Kidney glomerular epithelial cell (primary cell): Measurements from ENCODE around the gene ZBTB3.
"Not testable (repeated sequence)": the region's sequence is repeated elsewhere in the genome, so short reads cannot be mapped to it uniquely, and the experiment has no call there.

Experiments
- DNase-seq: peaks from one replicate; lab custom pipeline; 2025; lab: John Stamatoyannopoulos, UW

ZBTB3 gene

GRCh38 chr11:62757846-62758788 lies 4.2 kb upstream of the ZBTB3 start:
- no peak for DNase-seq

GRCh38 chr11:62755086-62755615 lies 1.2 kb upstream of the ZBTB3 start:
- DNase-seq, result no peak

DNA sequence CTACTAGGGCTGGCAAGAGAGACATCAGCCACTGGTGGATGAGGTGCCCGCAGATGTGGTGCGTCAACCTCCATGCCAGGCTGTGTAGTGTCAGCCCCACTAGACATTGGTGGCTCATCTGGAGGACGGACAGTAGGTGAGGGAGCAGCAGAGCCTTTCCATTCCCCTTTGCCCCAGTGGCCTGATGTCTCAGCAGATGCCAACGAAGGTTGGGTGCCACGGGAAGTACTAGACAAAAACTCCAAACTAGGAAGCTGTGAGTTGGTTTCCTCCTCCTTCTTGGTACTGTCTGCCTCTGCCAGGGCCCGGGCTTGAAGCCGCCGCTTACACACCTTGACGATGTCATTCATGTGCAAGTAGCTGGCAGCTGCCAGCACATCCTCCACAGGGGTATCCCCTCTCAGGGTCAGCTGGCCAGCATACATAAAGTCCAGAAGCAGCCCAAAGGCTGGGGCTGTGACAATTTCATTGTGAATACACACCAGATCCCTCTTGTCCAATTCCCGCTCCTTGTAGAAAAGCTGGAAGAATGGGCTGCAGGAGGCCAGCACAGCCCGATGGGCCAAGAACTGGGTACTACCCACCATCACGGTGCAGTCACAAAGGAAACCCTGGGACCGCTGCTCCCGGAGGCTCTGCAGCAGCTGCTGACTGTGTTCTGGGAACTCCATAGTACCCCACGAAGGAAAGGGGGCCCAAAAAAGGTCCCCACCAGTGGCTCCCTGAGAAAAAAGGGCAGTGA lies 795 bp downstream of the ZBTB3 start:
- DNase-seq, result no peak

DNA sequence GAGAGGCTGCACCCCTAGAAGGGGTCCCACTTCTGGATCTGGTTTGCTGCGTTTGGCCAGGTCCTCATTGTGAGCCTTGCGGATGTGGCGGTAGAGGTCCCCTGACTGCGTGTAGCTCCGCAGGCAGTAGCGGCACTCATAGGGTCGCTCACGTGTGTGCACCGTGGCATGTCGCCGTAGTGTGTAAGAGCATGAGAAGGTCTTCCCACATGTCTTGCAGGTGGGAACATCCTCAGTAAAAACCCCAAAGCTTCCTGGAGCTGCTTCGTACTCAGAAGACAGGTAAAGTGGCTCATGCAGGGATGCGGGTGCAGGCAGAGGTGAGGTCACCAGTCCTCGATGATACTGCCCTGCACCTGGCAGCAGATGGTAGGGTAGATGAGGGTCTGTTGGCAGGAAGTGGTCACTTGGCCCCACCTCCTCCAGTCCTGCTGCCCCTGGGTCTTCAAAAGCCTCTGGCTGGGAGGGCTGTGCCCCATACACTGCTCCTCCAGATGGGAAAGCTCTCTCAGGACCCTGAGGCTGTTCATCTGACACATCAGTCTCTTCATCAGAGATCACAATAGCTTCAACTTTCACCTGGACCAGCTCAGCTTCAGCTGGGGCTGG lies 1.7 kb downstream of the ZBTB3 start:
- DNase-seq, result no peak

DNA sequence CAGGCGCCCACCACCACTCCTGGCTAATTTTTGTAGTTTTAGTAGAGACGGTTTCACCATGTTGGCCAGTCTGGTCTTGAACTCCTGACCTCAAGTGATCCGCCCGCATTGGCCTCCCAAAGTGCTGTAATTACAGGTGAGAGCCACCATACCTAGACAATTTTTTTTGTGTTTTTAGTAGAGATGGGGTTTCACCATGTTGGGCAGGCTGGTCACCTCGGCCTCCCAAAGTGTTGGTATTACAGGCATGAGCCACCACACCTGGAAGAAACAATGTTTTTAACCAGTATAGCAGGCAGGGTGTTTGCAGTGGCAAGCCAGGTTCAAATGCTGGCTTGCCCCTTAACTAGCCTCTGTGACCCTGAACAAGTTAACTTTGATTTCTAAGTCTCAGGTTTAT lies 4.0 kb downstream of the ZBTB3 start:
- DNase-seq, result not testable (repeated sequence)

DNA sequence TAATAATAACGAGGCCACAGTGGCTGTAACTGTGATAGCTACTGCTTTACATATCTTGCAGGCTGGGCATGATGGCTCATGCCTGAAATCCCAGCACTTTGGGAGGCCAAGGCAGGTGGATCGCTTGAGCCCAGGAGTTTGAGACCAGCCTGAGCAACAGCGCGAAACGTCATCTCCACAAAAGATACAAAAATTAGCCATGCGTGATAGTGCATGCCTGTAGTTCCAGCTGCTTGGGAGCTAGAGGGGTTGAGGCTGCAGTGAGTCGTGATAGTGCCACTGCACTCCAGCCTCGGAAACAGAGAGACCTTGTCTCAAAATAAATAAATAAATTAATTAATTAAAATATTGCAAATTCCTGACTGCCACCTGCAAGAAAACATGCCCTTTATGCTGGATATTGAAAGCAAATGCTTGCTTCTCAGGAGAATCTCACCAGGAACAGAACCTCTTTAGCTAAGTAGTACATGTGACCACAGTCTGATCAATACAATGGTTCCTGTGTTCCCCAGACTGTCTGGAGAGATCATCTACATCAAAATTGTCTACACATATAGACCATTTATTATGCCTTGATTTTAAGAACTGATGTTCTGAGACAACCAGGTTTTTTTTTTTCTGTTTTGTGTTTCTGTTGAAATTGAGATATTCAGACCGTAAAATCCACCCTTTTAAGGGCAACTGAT lies 6.3 kb downstream of the ZBTB3 start:
- no peak for DNase-seq

- no peak for DNase-seq
Observed at GRCh38 chr11:62737196-62737595, 16.8 kb downstream of the ZBTB3 start.

- no peak for DNase-seq
Observed at GRCh38 chr11:62732830-62733229, 21.1 kb downstream of the ZBTB3 start.

DNA sequence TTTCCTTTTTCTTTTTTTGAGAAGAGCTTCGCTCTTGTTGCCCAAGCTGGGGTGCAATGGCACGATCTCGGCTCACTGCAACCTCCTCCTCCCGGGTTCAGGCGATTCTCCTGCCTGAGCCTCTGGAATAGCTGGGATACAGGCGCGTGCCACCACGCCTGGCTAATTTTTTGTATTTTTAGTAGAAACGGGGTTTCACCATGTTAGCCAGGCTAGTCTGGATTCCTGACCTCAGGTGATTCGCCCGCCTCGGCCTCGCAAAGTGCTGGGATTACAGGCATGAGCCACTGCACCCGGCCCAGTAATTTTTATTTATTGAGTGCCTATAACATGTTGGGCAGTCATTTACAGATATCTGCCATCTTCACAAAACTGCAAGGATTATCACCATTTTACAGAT lies 23.9 kb downstream of the ZBTB3 start:
- not testable (repeated sequence) for DNase-seq

DNA sequence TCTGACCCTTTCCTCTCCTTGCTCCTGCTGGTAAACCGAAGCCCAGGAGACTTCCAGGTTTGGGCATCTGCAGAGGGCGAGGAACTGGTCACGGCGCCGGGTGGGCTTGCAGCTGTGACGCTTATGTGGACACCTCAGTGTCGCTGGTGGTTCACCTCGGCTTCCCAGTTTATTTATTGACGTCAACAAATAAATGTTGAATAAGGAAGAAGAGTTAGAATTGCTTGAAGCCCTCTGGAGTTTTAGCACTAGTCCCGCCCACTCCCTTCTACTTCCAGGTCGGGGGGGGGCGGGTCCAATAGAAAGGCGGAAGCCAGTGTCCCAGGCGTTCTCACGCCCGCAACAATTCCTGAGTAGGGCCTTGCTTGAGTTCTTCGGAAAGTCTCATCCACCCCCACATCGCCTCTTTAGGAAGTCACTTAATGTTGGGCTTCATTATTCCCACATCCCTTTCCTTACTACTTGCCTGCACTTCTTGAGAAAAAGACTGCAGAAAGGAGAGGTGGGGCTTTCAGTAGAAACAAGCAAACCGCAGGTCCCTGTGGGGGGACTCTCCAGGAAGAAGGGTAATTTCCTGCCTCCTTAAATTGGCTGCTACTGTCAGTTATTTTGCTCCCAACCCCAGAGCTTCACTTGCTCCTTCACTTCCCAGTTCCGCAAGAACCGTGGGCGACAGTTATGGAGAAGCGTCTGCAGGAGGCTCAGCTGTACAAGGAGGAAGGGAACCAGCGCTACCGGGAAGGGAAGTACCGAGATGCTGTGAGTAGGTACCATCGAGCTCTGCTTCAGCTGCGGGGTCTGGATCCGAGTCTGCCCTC lies 25.6 kb downstream of the ZBTB3 start, which contains the start of gene TTC9C:
TSS of gene TTC9C (plus strand) at position 316 of the 818 bp plus-strand sequence. CDS start at position 679, 363 bp downstream.
- peak; percentile 83 for DNase-seq

DNA sequence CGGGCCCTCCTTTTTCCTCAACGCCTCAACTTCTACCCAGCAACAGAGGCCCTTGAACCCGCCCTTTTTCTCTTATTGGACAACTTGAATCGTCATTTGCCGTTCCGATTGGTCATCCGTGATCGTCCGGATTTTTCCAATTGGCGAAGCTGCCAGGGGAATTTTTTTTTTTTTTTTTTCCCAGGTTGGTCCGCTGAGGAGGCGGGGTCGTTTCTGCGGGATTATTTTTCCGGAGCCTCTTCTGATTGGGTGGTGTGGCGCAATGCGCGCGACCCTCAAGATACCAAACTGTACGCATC lies 26.1 kb downstream of the ZBTB3 start:
- DNase-seq, result peak; percentile 92

DNA sequence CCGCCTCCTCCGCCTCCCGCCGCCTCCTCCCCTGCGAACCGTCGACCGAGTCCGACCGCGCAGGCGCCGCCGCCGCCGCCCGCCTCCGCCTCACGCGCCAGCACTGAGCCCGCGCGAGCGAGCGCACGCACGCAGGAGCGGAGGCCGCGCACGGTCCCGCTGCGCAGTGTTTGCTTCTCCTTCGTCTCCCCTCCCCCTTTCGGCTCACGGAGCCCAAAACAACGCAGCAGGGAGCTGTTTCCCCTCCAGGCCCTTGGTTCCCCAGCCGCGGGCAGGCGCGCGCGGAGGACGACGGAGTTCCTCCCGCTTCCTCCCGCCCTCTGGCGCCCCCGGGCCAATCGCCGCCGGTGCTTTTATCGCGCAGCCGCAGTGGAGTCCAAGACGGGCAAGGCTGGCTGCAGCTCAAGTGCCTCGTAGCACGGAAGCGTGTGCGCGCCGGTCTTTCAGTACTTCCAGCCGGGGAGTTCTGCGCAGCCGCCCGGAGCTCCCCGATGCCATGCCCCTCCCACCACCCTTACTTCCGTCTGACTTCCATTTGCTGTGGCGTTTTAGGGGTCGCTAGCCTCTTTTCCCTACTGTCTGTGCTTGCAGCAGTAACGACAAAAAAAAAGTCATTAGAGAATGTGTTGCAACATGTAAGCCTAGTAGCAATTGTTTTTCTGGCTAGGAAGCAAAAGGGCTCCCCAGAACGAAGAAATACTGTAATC lies 26.6 kb downstream of the ZBTB3 start, which contains the start of gene HNRNPUL2:
TSS of gene HNRNPUL2 (minus strand) at position 293 of the 707 bp plus-strand sequence. CDS start 301 bp downstream, outside the sequence.
- DNase-seq, result peak; percentile 95

- DNase-seq, result no peak
Observed at GRCh38 chr11:62726915-62727164, 27.1 kb downstream of the ZBTB3 start.

DNA sequence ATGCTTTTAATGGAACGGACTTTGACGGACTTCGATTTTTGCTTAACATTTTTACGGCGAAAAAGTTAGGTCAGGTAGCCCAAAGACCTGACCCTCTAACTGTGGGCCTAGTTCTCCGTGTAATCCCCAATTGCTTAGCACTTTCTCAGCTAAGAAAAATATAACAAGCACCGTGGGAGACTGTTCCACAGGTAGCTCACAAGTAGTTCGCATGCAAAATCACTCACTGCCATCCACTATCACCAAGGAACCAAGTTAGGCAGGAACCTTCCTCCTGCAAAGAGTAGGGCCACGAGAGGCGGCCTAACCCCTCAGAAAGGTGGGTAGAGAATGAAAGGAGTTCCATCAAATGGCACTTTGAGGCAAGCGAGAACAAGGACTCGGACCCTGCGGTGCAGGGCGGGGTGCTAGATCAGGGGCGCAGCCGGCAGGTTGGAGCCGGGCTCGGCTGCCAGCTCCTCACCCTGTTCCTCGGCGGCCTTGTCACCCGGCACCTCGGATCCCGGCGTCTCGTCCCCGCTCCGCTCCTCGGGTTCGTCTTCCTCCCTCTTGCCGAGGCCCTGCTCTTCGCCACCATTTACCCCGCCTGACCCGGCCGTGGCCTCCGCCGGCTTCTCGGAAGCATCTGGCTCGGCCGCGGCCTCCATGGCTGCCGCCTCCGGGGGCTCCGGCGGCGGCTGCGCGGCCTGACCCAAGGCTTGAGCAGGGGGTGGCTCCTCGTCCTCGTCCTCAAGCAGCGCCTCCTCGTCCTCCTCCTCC lies 27.6 kb downstream of the ZBTB3 start:
- no peak for DNase-seq

DNA sequence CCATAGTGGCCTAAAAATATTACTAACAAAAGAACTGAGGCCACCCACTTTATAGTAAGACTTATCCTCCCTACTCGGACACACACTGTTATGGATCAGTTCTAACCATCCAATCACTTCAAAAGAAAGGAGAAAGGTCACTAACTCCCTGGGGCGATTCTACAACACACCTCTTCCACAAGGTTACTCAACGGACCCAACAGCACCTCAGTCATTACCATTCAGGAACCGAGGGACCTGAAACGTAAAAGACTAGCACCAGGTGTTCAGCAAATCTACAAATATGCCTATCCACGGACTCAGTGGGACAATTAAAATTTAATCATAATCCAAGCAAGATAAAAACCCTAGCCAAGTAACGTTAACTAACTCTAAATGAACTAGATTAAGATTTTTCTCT lies 28.3 kb downstream of the ZBTB3 start:
- peak; percentile 24 for DNase-seq

DNA sequence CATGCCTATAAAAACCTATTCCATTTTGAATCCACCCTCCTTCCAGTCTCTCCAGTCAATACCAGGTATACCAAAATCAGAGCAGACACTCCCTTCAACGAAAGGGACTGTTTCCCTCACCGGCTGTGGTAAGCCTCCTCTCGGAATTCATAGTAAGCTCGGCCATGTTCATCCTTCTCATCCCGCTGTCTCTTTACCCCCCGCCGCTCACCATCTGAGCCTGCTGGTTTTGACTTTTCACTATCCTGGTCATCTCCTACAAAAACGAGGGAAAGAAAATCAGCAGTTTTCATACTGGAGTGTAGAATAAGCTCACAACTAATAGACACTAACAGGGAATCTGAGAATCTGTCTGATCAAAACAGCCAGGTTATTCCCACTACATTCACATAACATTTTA lies 29.8 kb downstream of the ZBTB3 start:
- DNase-seq, result no peak

DNA sequence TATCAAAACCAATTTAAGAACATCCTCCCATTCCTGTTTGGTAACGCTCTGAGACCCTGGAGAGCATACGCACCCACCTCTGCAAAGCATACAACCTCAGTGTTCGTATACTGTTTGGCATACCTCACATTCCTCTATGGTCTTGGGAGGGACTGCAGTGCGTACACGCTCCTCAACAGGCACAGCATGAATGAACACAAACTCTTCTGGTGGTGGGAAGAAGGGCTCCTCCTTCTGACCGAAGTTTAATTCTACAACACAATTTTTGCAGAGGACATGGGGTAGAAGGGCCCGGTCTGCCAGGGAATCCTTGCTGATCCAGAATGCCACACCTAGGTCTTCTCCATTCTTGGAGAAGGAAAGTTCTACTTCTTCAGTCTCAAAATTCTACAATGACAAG lies 32.0 kb downstream of the ZBTB3 start:
- DNase-seq, result peak; percentile 31

GRCh38 chr11:62719302-62719978 lies 34.5 kb downstream of the ZBTB3 start:
- no peak for DNase-seq

GRCh38 chr11:62716816-62717215 lies 37.1 kb downstream of the ZBTB3 start:
- DNase-seq, result no peak
